ENCODE results near the gene NMRK1. TPM values are rescaled to one million over a fixed set of nuclear protein-coding genes. Genes with fewer than 3 reads are reported as not detected.

Gene NMRK1
- total RNA-seq, 2 experiments from 2014 or later: 17.0 to 33.2 TPM

GRCh38 chr9:75047506-75047905, 40.4 kb downstream of the NMRK1 start:
- intact Hi-C loops (cut with micrococcal nuclease; ENCODE audit: unreplicated experiment): no loop called here
- BruUV-seq (replicated peaks): no TSS peak

DNA sequence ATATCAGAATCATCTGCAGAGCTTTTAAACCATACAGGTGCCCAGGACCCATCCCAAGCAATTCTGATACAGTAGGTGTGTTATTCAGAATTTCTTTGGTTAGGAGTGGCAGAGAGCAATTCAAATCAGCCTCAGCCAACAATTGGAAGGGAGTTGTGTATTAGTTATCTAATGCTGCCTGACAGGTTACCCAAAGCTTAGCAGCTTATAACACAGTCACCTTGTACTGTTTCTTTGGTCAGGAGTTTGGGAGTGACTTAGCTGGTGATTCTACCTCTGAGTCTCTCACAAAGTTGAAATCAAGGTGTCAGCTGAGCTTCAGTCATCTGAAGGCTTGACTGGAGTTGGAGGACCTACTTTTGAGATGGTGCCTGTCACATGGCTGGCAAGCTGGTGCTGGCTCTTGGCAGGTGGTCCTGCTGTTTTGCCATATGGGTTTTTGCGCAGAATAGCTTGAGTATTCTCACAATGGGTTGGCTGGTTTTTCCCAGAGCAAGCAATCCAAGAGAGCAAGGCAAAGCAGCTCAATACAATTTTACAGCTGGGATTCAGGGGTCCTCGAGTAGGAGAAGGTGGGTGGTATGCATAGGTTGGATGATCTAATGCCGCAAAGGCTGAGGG, 41.1 kb downstream of the NMRK1 start:
- peaks cover under 1% of the 10 kb centered on the region for H3K4me1 ChIP-seq (ENCODE audit: insufficient read depth, low read length, poor library complexity, severe bottlenecking)
- TF ChIP-seq CTCF (conservative IDR thresholded peaks at IDR 0.05; ENCODE audit: low read length): no peak
- H3K9me2 ChIP-seq (ENCODE audit: insufficient read depth, low read length): no peaks in the 10 kb centered on the region
- intact Hi-C loops (cut with micrococcal nuclease; ENCODE audit: unreplicated experiment): no loop called here
- H4K20me1 ChIP-seq (ENCODE audit: insufficient read depth, low read length): no peaks in the 10 kb centered on the region
- no TSS peak for BruUV-seq (replicated peaks)
- ChIA-PET CTCF (ENCODE audit: unreplicated experiment) (no interaction called here), POLR2A (interaction anchor here (1.0 to 1.4 kb wide), 5 partner anchors 13 to 96 kb away, joined by 4 to 6 read pairs (median 4); partner anchors contain the start of gene CARNMT1)
- no peak for DNase-seq (ENCODE audit: low spot score)
- no peaks in the 10 kb centered on the region for H3K79me2 ChIP-seq (ENCODE audit: insufficient read depth, low read depth, low read length)
- no peak overlapping the region for H3K4me3 ChIP-seq (ENCODE audit: low read depth, low read length, poor library complexity, severe bottlenecking)
- no peaks in the 10 kb centered on the region for H3K9me3 ChIP-seq (ENCODE audit: low read length)
- H3K27ac ChIP-seq (ENCODE audit: low read depth, low read length, poor library complexity, severe bottlenecking): no peak overlapping the region
- no peaks in the 10 kb centered on the region for H3K36me3 ChIP-seq (ENCODE audit: insufficient read depth, low read length)
- H2AFZ ChIP-seq (ENCODE audit: low read length): no peak overlapping the region
- no peak overlapping the region for H3K4me2 ChIP-seq (ENCODE audit: low read length)

More at GRCh38 chr9:75047506-75047905, 40.4 kb downstream of the NMRK1 start:
- no peak for TF ChIP-seq EZH2phosphoT487 (IDR thresholded peaks at IDR 0.05; ENCODE audit: borderline replicate concordance, low read depth, low read length)
- TF ChIP-seq CTCF (conservative IDR thresholded peaks at IDR 0.05; ENCODE audit: low read length): no peak
- H2AFZ ChIP-seq (ENCODE audit: low read length): no peak overlapping the region
- no peaks in the 10 kb centered on the region for H3K79me2 ChIP-seq (ENCODE audit: insufficient read depth, low read depth, low read length)
- H3K4me3 ChIP-seq (ENCODE audit: low read depth, low read length, poor library complexity, severe bottlenecking): no peak overlapping the region
- H4K20me1 ChIP-seq (ENCODE audit: insufficient read depth, low read length): no peaks in the 10 kb centered on the region
- ChIA-PET POLR2A (interaction anchor here (1.1 to 1.2 kb wide), 2 partner anchors 14 to 21 kb away, joined by 4 to 5 read pairs; no protein-coding TSS in a partner anchor), CTCF (ENCODE audit: unreplicated experiment) (no interaction called here)
- no peak overlapping the region for H3K27ac ChIP-seq (ENCODE audit: low read depth, low read length, poor library complexity, severe bottlenecking)
- H3K36me3 ChIP-seq (ENCODE audit: insufficient read depth, low read length): no peaks in the 10 kb centered on the region
- no peaks in the 10 kb centered on the region for H3K9me2 ChIP-seq (ENCODE audit: insufficient read depth, low read length)
- no peak for DNase-seq (ENCODE audit: low spot score)
- H3K9me3 ChIP-seq (ENCODE audit: low read length): no peaks in the 10 kb centered on the region
- H3K4me1 ChIP-seq (ENCODE audit: insufficient read depth, low read length, poor library complexity, severe bottlenecking): peaks cover 3% of the 10 kb centered on the region
- H3K4me2 ChIP-seq (ENCODE audit: low read length): no peak overlapping the region

- TF ChIP-seq CTCF (conservative IDR thresholded peaks at IDR 0.05; ENCODE audit: low read length) (no peak), EZH2phosphoT487 (IDR thresholded peaks at IDR 0.05; ENCODE audit: borderline replicate concordance, low read depth, low read length) (no peak)
- H4K20me1 ChIP-seq (ENCODE audit: insufficient read depth, low read length): no peaks in the 10 kb centered on the region
- H3K36me3 ChIP-seq (ENCODE audit: insufficient read depth, low read length): no peaks in the 10 kb centered on the region
- H3K79me2 ChIP-seq (ENCODE audit: insufficient read depth, low read depth, low read length): no peaks in the 10 kb centered on the region
- no peak overlapping the region for H2AFZ ChIP-seq (ENCODE audit: low read length)
- H3K4me3 ChIP-seq (ENCODE audit: low read depth, low read length, poor library complexity, severe bottlenecking): no peak overlapping the region
- DNase-seq (ENCODE audit: low spot score): no peak
- H3K9me2 ChIP-seq (ENCODE audit: insufficient read depth, low read length): no peaks in the 10 kb centered on the region
- no peaks in the 10 kb centered on the region for H3K9me3 ChIP-seq (ENCODE audit: low read length)
- no peak overlapping the region for H3K4me2 ChIP-seq (ENCODE audit: low read length)
- CTCF ChIA-PET (ENCODE audit: unreplicated experiment): interaction anchor here (0.5 kb wide), 1 partner anchor 261 kb away, joined by 3 read pairs; no protein-coding TSS in a partner anchor
- no TSS peak for BruUV-seq (replicated peaks)
- POLR2A ChIA-PET: interaction anchor here (1.2 kb wide), 1 partner anchor 10 kb away, joined by 3 read pairs; no protein-coding TSS in a partner anchor
- H3K4me1 ChIP-seq (ENCODE audit: insufficient read depth, low read length, poor library complexity, severe bottlenecking): no peaks in the 10 kb centered on the region
- intact Hi-C loops (cut with micrococcal nuclease; ENCODE audit: unreplicated experiment): no loop called here
- no peak overlapping the region for H3K27ac ChIP-seq (ENCODE audit: low read depth, low read length, poor library complexity, severe bottlenecking)
These were observed 46.9 kb downstream of the NMRK1 start for GRCh38 chr9:75041041-75041440.
